DMS 273 (cell line): ENCODE data around the gene GON4L.
"Not testable (repeated sequence)": the region's sequence is repeated elsewhere in the genome, so short reads cannot be mapped to it uniquely, and the experiment has no call there.

Experiments
- DNase-seq: peaks from one replicate; lab custom pipeline; 2025; ENCODE audit not compliant: unreplicated experiment; lab: John Stamatoyannopoulos, UW

GON4L gene, protein sequence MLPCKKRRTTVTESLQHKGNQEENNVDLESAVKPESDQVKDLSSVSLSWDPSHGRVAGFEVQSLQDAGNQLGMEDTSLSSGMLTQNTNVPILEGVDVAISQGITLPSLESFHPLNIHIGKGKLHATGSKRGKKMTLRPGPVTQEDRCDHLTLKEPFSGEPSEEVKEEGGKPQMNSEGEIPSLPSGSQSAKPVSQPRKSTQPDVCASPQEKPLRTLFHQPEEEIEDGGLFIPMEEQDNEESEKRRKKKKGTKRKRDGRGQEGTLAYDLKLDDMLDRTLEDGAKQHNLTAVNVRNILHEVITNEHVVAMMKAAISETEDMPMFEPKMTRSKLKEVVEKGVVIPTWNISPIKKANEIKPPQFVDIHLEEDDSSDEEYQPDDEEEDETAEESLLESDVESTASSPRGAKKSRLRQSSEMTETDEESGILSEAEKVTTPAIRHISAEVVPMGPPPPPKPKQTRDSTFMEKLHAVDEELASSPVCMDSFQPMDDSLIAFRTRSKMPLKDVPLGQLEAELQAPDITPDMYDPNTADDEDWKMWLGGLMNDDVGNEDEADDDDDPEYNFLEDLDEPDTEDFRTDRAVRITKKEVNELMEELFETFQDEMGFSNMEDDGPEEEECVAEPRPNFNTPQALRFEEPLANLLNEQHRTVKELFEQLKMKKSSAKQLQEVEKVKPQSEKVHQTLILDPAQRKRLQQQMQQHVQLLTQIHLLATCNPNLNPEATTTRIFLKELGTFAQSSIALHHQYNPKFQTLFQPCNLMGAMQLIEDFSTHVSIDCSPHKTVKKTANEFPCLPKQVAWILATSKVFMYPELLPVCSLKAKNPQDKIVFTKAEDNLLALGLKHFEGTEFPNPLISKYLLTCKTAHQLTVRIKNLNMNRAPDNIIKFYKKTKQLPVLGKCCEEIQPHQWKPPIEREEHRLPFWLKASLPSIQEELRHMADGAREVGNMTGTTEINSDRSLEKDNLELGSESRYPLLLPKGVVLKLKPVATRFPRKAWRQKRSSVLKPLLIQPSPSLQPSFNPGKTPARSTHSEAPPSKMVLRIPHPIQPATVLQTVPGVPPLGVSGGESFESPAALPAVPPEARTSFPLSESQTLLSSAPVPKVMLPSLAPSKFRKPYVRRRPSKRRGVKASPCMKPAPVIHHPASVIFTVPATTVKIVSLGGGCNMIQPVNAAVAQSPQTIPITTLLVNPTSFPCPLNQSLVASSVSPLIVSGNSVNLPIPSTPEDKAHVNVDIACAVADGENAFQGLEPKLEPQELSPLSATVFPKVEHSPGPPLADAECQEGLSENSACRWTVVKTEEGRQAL (N-terminal part only)

GRCh38 chr1:155856975-155857930 is at the start of gene GON4L:
TSS of gene GON4L (minus strand) at chr1:155857214. CDS start at chr1:155853780, 3,434 bp downstream.
- peak; percentile 98 for DNase-seq

DNA sequence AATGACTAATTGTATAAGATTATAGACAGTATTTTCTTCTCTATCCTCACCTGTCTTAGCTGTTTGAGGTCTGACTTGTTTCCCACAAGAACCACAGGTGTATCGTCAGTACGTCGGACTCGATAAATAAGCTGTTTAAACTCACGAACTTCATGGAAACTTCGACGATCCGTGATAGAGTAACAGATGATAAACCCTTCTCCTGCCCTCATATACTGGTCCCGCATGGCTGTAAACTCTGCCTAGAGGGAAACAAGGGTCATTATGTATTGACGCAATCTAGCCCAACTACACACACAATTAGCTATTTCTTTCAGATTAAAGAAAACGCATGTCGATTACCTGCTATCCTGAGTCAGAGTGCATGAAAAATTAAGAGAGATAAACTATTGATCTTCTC is 47.2 kb upstream of the GON4L start:
- no peak for DNase-seq

GRCh38 chr1:155900161-155900560 is 43.1 kb upstream of the GON4L start:
- no peak for DNase-seq

GRCh38 chr1:155899683-155900082 is 42.7 kb upstream of the GON4L start:
- DNase-seq = no peak

GRCh38 chr1:155898888-155899287 is 41.9 kb upstream of the GON4L start:
- DNase-seq = no peak

DNA sequence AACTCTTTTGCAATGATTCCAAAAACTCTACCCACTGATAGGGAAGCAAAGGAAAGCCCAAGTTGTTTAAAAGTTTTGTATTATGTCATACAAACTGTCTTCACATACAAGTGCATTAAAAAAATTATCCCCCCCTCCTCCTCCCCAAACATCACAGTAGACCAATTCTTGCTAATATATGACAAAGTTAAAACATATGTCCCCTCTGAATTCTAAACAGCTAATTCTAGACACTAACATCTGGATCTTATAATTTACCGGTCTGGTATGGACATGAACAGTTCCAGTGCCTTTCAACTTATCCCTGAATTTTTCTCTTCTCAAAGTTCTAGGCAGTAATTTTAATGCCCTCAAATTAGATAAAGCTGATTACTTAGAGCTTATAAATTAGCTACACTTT is 40.7 kb upstream of the GON4L start:
- DNase-seq = no peak

- DNase-seq = not testable (repeated sequence)
Measured at GRCh38 chr1:155896476-155896875, 39.5 kb upstream of the GON4L start.

GRCh38 chr1:155895617-155896016 is 38.6 kb upstream of the GON4L start:
- DNase-seq = not testable (repeated sequence)

DNA sequence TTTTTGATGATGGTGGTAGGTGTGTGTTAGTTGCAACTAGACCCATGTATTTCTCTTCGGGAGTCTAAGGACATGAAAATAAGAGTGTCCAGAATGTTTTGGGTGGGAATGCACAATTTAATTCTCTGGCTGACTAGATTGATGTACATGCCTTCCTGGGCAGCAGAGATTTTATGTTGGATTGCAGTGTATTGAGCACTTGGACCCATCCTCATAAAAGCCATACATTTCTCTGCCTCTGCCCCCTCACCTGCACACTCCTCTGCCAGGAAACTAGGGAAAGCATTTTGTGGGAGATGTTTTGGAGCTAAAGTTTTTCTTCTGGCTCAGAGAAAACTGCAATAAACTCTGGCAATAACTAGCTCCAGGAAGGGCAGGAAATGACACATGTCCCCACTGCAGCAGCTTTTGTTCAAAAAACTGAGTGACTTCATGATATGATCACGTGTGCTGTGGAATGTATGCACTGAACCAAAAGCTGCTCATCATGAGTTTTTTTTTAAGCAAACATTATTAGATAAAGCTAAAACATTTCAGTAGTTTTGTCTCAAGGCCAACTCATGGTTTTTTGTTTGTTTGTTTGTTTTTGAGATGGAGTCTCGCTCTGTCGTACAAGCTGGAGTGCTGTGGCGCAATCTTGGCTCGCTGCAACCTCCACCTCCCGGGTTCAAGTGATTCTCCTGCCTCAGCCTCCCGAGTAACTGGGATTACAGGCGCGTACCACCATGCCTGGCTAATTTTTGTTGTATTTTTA is 36.6 kb upstream of the GON4L start:
- no peak for DNase-seq

GRCh38 chr1:155892796-155893195 is 35.8 kb upstream of the GON4L start:
- no peak for DNase-seq

GRCh38 chr1:155890251-155890650 is 33.2 kb upstream of the GON4L start:
- DNase-seq = no peak

DNA sequence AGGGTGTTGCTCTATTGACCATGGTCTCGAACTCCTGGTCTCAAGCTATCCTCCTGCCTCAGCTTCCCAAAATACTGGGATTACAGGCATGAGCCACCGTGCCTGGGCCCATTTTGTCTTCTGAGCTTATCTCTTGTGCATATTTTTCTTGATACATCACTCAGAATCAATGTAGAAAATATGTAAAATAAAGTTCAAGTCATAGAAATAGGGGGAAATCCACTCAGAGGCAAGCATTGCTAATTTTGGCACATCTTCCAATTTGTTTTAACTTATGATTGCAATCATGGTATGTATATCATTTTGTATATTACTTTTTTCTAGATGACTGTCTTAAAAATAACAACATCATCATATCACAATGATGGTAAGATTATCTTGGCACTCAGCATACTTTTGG is 32.6 kb upstream of the GON4L start:
- no peak for DNase-seq

DNA sequence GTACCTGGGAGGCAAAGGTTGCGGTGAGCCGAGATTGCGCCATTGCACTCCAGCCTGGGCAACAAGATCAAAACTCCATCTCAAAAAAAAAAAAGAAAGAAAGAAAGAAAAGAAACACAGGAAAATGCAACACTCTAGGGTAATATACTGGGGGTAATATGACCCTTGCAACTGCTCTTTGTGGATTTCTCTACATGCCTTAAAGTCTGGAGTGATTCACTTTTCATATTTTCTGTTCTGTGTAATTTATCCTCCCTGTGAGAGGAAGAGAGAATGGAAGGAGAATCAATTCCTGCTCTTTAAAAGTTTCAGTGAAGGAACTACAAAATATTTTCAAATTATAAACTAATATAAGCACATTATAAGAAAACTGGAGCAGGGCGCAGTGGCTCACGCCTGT is 31.5 kb upstream of the GON4L start:
- no peak for DNase-seq

DNA sequence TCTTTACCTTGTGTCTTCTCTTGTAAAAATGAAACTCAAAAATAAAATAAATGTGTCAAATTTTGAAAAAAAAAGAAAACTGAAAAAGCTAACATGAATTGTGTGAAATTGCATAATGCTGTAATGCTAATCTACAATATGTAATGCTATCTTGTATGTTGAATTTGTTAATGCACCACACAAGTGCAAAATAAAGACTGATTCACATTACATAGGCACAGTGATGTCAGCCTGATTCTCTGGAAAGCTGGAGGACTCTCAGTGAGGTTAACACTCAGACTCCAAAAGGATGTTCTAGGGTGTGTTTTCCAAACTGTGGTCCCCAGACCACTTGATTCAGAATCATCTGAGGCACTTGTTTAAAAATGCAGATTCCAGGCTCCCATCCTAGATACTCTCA is 28.0 kb upstream of the GON4L start:
- no peak for DNase-seq

DNA sequence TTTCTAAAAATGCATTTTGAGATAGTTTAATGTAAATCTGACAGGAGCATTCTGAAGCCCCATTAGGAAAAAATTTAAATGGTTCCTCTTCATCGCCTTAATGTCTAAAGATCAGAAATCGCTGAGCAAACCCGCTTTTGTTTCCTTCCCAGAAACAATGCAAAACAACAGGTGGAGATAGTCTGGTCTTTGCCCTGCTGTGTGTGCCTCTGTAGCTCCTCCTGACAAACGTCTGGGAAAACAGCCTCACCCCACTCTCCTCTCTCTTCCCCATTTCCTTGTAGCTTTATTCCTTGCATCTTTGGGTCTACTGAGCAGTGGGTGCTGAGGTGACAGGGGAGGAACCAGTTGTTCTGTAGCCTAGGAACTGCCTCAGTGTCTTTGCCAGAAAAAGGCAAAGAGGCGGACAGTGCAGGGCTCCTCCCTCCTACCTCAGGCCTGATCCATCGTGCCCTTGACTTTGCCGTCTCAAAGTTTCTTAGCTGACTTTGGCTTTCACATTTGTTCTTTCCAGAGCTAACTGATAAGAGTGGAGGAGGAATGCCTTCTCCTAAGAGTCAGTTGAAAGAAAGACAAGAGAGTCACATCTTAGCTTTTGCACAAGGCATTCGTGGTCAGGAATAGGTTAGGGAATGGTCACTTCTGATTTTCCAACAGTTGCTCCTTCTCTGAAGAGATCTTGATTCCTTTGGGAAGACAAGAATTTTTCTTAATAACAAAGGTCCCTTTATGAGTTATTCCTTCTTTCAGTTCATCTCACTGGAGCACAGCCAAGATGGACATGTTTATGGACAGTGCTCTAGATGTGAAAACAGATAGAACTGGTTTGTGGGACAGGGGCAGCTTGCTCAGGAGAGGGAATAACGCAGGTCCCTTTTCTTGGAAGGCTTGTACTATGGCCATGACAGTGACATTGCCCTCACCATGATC is 27.3 kb upstream of the GON4L start:
- no peak for DNase-seq

DNA sequence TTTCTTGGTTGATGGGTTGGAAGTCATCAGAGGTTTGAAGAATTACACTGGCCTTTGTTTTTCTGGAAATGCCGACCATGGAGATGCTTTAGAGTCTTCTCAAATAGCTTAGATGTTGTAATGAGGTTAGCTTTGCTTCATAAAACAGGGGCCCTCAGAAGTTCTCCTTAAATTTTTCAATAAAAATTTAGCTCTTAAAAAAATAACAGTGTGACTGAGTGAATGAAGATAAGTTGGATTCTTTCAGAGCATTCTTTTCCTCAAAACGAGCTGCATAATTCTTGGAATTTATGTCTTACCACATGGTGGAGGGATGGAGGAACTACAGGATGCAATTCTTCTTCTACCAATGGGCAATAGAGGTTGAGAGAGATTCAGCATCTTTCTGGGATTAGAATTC is 25.8 kb upstream of the GON4L start:
- DNase-seq = no peak

DNA sequence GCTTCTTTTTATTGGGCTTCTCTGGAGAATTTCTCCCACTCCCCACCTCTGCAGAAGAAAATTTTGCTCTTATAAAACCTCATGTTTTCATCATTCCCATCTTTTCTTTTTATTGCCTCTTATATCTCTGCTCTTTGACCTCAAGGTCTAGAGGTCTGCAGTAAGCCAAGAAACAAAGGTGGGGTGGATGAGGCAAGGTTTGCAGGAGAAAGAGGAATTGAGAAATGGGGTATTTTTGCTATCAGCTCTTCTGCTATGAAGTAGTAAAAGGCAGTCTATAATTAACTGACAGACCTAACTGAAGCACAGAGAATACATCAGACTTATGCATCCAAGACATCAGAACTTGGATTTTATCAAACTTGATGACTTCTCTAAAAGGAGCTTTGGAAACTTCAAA is 25.2 kb upstream of the GON4L start:
- DNase-seq = no peak

DNA sequence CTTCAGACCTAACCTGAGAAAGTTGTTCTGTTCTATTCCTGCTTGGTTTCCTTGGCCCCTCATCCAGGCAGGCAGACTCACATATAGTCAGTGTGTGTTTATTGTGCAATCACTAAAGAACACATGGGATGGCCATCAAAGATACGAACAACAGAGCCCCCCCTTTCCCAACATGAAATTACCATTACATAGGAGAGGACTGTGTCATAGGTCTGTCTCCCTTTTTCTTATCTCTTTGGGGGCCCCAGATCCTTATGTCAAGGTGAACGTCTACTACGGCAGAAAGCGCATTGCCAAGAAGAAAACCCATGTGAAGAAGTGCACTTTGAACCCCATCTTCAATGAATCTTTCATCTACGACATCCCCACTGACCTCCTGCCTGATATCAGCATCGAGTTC is 23.9 kb upstream of the GON4L start:
- no peak for DNase-seq
